HCT116 (cell line): ENCODE results near the gene FRMD7.

Experiments used
- EZH2phosphoT487 ChIP-seq: fragments of 200-600 bp; IDR thresholded peaks from 2 replicates; pipeline ENCODE4 v1.6.1; 2018; ENCODE audit warnings: antibody characterized with exemption, borderline replicate concordance
- POLR2A ChIP-seq: IDR thresholded peaks from 2 replicates; pipeline ENCODE4 v1.7.0; 2011; ENCODE audit warnings: borderline replicate concordance; ENCODE audit not compliant: insufficient read depth, insufficient read length; ENCODE audit errors: extremely low read depth
- POLR2AphosphoS5 ChIP-seq: IDR thresholded peaks from 2 replicates; pipeline ENCODE4 v1.6.1; 2011; ENCODE audit warnings: mild to moderate bottlenecking, low read depth, low read length, moderate library complexity
- SIN3A ChIP-seq: IDR thresholded peaks from 2 replicates; pipeline ENCODE4 v1.6.1; 2012; ENCODE audit warnings: low read depth
- SP1 ChIP-seq: IDR thresholded peaks from 2 replicates; pipeline ENCODE4 v1.6.1; 2012; ENCODE audit warnings: low read depth
- SRF ChIP-seq: IDR thresholded peaks from 2 replicates; pipeline ENCODE4 v1.6.1; 2012; ENCODE audit warnings: low read depth
- TF ChIP-seq, protein P1 (sequence below), 3 experiments: fragments of 200-600 bp in 1 of 3; sonication (generic) in 1 of 3; IDR thresholded peaks in 2 of 3; conservative IDR thresholded peaks in 1 of 3; 2 replicates each; pipeline ENCODE4 v1.5.1; 2012 to 2017; ENCODE audit warnings: low read depth in 2 of 3, low read length in 2 of 3, antibody characterized with exemption in 1 of 3, borderline replicate concordance in 1 of 3, control low read depth in 1 of 3, mild to moderate bottlenecking in 1 of 3, mixed read lengths in 1 of 3, mixed run types in 1 of 3, moderate library complexity in 1 of 3; ENCODE audit not compliant: insufficient read depth in 1 of 3
- TF ChIP-seq, protein P2 (sequence below): IDR thresholded peaks from 2 replicates; pipeline ENCODE4 v1.6.1; 2012; ENCODE audit warnings: low read depth
- TF ChIP-seq, protein P3 (sequence below): IDR thresholded peaks from 2 replicates; pipeline ENCODE4 v1.6.1; 2012

DNA sequence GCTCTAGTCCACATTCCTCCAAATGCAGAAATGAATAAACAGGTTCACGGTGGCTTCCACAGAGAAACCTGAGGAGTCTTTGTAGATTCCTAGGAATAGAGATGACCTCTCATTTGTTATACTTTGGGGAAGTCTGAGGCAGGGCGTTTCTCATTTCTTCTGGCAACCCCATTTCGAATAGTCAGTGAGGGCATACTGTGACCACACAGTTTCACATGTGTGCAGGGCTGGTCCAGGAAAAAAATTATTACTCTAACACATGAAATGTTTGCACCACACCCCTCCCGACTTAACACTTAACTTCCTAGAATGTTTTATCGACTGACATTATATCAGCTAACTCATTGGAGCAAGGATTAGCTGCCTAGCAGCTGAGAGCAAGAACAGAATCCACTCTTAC is 12.0 kb downstream of the FRMD7 start:
- TF ChIP-seq, protein P1, sequence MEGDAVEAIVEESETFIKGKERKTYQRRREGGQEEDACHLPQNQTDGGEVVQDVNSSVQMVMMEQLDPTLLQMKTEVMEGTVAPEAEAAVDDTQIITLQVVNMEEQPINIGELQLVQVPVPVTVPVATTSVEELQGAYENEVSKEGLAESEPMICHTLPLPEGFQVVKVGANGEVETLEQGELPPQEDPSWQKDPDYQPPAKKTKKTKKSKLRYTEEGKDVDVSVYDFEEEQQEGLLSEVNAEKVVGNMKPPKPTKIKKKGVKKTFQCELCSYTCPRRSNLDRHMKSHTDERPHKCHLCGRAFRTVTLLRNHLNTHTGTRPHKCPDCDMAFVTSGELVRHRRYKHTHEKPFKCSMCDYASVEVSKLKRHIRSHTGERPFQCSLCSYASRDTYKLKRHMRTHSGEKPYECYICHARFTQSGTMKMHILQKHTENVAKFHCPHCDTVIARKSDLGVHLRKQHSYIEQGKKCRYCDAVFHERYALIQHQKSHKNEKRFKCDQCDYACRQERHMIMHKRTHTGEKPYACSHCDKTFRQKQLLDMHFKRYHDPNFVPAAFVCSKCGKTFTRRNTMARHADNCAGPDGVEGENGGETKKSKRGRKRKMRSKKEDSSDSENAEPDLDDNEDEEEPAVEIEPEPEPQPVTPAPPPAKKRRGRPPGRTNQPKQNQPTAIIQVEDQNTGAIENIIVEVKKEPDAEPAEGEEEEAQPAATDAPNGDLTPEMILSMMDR (IDR thresholded peaks at IDR 0.05 in 2 of 3, conservative IDR thresholded peaks at IDR 0.05 in 1 of 3; ENCODE audit: borderline replicate concordance in 1 of 3, insufficient read depth in 1 of 3, low read depth in 2 of 3, low read length in 2 of 3): no peak
- TF ChIP-seq SP1 (no peak), EZH2phosphoT487 (no peak), POLR2AphosphoS5 (no peak), SRF (no peak), POLR2A (no peak), SIN3A (no peak)
- TF ChIP-seq, protein P2, sequence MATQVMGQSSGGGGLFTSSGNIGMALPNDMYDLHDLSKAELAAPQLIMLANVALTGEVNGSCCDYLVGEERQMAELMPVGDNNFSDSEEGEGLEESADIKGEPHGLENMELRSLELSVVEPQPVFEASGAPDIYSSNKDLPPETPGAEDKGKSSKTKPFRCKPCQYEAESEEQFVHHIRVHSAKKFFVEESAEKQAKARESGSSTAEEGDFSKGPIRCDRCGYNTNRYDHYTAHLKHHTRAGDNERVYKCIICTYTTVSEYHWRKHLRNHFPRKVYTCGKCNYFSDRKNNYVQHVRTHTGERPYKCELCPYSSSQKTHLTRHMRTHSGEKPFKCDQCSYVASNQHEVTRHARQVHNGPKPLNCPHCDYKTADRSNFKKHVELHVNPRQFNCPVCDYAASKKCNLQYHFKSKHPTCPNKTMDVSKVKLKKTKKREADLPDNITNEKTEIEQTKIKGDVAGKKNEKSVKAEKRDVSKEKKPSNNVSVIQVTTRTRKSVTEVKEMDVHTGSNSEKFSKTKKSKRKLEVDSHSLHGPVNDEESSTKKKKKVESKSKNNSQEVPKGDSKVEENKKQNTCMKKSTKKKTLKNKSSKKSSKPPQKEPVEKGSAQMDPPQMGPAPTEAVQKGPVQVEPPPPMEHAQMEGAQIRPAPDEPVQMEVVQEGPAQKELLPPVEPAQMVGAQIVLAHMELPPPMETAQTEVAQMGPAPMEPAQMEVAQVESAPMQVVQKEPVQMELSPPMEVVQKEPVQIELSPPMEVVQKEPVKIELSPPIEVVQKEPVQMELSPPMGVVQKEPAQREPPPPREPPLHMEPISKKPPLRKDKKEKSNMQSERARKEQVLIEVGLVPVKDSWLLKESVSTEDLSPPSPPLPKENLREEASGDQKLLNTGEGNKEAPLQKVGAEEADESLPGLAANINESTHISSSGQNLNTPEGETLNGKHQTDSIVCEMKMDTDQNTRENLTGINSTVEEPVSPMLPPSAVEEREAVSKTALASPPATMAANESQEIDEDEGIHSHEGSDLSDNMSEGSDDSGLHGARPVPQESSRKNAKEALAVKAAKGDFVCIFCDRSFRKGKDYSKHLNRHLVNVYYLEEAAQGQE: no peak
- TF ChIP-seq, protein P3, sequence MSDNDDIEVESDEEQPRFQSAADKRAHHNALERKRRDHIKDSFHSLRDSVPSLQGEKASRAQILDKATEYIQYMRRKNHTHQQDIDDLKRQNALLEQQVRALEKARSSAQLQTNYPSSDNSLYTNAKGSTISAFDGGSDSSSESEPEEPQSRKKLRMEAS: no peak
